GM23338 (cell line): ENCODE data around the gene SH2D2A.

Experiments used
- CTCF ChIP-seq, 2 experiments: fragments of 200-600 bp in 1 of 2; sonication (generic) in 1 of 2; conservative IDR thresholded peaks; 2 replicates each; pipeline versions ENCODE4 v1.5.1 to v1.6.1; 2016 to 2017; ENCODE audit warnings: antibody characterized with exemption in 2 of 2, low read depth in 2 of 2, mild to moderate bottlenecking in 2 of 2, moderate library complexity in 1 of 2
- EZH2 ChIP-seq: fragments of 200-600 bp; sonication (generic); IDR thresholded peaks from one replicate; pipeline ENCODE4 v1.8.0; 2017; ENCODE audit warnings: antibody characterized with exemption, mild to moderate bottlenecking, low read depth; ENCODE audit not compliant: unreplicated experiment
- EZH2phosphoT487 ChIP-seq: fragments of 200-600 bp; sonication (generic); IDR thresholded peaks from one replicate; pipeline ENCODE4 v1.8.1; 2018; ENCODE audit warnings: antibody characterized with exemption; ENCODE audit not compliant: unreplicated experiment
- JUNB ChIP-seq: IDR thresholded peaks from one replicate; pipeline ENCODE4 v1.6.1; 2016; ENCODE audit warnings: antibody characterized with exemption; ENCODE audit not compliant: unreplicated experiment
- POLR2AphosphoS5 ChIP-seq: IDR thresholded peaks from 2 replicates; pipeline ENCODE4 v1.6.1; 2016; ENCODE audit warnings: antibody characterized with exemption, low read depth
- REST ChIP-seq: IDR thresholded peaks from one replicate; pipeline ENCODE4 v1.6.1; 2018; ENCODE audit warnings: antibody characterized with exemption; ENCODE audit not compliant: unreplicated experiment
- STAT1 ChIP-seq: IDR thresholded peaks from one replicate; pipeline ENCODE4 v1.6.1; 2016; ENCODE audit warnings: antibody characterized with exemption; ENCODE audit not compliant: unreplicated experiment
- ZNF331 ChIP-seq: fragments of 250-450 bp; sonication (Bioruptor Pico); IDR thresholded peaks from 2 replicates; pipeline ENCODE4 v1.5.0; 2020; ENCODE audit warnings: low read depth, mild to moderate bottlenecking, moderate library complexity

- TF ChIP-seq CTCF (conservative IDR thresholded peaks at IDR 0.05; ENCODE audit: low read depth in 2 of 2) (no peak), EZH2phosphoT487 (no peak), STAT1 (no peak), EZH2 (no peak), ZNF331 (CRISPR knock-in tag) (no peak), REST (no peak), JUNB (no peak), POLR2AphosphoS5 (no peak)
Observed at GRCh38 chr1:156865865-156866248, 49.2 kb upstream of the SH2D2A start.
